ENCODE measurements around the gene COQ5.
"Not testable (repeated sequence)": the region's sequence is repeated elsewhere in the genome, so short reads cannot be mapped to it uniquely, and the experiment has no call there.

Gene COQ5

GRCh38 chr12:120522568-120522967 is 6.4 kb downstream of the COQ5 start:
- DNase-seq, result no peak

- DNase-seq, result not testable (repeated sequence)
Measured at GRCh38 chr12:120519324-120519723, 9.6 kb downstream of the COQ5 start.

- no peak for DNase-seq
Measured at GRCh38 chr12:120515496-120515895, 13.5 kb downstream of the COQ5 start.

- no peak for DNase-seq
Measured at GRCh38 chr12:120514002-120514401, 15.0 kb downstream of the COQ5 start.

GRCh38 chr12:120508537-120508936 is 20.4 kb downstream of the COQ5 start:
- DNase-seq, result no peak

GRCh38 chr12:120504587-120504986 is 24.4 kb downstream of the COQ5 start:
- DNase-seq, result no peak

DNA sequence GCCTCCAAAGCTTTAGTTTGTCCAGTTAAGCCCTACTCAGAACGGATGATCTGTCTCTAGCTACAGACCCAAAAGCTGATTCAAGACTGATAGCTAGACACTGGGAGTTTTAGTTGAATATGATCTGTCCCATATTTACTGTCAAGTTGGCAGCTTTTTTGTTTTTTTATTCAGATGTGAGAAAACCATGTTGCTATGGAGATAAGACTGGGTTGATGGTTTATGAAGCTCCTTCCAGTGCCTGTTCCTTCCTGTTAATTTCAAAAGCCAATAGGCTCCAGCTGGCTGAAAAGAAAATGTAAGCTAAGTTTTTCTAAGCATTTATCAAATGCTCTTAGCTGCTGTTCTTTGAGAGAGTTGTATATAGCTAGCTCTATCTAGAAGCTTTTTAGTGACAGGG is 28.4 kb downstream of the COQ5 start:
- DNase-seq, result no peak

DNA sequence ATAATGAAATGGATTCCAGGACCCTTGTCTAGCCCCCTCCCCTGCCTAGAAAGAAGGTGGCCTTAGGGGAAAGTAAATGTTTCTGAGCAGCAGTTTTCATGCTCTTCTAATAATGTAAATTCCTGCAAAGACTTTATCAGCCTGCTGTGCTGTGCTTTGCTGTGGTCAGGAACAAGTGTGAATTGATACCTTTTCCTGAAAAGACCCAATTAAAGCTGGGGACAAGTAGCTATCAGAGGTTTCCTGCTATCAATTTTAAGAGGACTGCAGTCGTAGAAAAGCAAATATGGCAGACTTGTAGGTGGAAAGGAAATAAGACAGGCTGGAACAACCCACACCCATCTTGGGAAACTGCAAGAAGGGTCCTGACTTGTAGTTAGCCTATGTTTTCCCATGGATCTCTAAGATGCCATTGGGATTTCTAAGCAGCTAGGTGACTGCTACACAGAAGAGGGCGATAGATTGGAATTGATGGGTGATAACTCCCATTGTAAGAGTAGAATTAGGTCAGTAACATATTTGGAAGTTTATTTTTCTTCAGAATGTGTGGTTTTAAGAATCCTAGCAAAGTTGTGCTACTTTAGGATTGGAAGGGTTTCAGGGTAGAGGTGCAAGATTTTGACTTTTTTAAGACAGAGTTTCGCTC is 30.0 kb downstream of the COQ5 start:
- no peak for DNase-seq

- no peak for DNase-seq
Measured at GRCh38 chr12:120497524-120498150, 31.3 kb downstream of the COQ5 start.

GRCh38 chr12:120496413-120497340 is 32.3 kb downstream of the COQ5 start:
- DNase-seq, result peak; percentile 40

DNA sequence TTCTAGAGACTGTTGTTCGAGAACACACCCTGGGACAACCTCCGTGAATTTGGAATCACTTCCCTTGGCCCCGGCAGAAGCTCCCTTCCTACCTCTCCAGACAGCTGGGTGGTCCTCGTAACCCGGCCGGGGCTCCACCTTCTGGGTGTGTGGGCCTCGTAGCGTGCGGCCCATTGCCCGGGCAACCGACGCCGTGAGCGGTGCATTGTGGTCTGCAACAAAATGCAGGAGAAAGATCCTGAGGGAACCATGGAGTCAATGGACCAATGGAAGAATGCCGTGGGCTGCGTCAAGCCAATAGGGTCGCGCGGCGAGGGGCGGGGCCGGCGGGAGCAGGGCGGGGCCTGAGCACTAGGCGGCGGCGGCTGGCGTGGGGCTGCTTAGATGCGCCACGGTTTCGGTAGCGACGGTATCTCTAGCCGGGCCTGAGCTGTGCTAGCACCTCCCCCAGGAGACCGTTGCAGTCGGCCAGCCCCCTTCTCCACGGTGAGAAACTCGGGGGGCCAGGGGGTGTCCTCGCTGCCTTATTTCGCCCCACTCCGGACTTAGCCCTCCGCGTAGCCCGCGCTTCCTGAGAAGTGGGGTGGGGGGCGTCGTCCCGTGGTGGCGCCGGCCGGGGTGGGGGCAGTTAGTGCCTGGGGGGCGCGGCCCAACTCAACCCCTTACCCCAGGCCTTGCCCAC is 33.1 kb downstream of the COQ5 start, which contains the start of gene DYNLL1:
DYNLL1 (plus strand) TSS at position 383 of the 682 bp plus-strand sequence. CDS start 309 bp downstream, outside the sequence.
- DNase-seq, result peak; percentile 96

DNA sequence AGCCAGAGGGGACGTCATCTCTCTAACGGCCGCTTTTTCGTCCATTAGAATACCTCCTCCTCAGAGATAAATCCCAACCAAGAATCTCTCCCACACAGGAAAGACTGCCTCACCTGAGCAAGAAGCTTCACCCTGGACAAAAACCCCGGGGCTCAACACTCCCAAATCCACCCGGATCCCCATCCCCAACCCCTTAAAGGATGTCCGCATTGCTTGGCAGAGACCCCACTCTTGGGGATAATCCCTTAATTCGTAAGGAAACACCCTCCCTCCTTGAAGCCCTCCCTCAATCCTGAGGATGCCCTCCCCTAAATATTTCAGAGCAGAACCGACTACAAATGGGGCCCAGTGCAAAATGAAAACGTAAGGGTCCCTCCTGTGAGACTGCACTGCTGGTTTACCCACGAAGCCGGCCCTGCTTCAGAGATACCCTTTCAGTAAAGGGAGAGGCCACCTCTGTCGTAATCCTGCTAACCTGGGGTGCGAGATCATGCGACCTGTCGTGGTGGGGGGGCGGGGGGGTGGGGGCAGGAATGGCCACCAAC is 33.7 kb downstream of the COQ5 start:
- DNase-seq, result no peak

DNA sequence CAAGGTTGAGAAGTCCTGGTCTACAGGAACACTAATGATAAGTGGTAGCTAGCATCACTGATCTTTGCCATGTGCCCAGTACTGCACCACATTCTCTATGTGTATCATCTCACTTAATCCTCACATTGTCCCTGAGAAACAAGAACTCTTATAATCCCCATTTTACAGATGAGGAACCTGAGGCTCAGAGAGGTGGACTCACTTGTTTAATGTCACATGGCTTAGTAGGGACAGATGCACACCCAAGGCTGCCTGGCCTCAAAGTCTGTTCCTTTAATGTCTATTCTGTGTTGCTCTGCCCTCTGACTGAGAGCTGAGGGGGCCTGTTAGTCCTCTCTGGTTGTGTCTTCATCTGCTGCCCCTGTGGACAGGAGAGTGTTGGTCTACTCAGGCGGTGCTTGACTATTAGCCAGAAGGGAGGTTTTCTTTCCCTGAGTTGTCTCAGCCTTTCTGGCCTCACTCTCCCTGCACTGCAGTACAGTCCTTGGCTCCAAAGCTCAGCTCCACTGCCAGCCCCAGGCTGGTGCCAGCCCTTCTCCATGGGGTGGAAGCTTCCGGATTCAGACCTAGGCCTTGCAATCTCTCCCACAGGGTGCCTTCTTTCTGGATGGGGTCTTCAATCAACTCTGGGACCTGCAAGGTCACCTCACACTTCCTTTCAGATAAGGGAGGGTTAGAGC is 38.0 kb downstream of the COQ5 start:
- no peak for DNase-seq

GRCh38 chr12:120490325-120490724 is 38.6 kb downstream of the COQ5 start:
- DNase-seq, result no peak

GRCh38 chr12:120489018-120489417 is 39.9 kb downstream of the COQ5 start:
- peak; percentile 53 for DNase-seq

DNA sequence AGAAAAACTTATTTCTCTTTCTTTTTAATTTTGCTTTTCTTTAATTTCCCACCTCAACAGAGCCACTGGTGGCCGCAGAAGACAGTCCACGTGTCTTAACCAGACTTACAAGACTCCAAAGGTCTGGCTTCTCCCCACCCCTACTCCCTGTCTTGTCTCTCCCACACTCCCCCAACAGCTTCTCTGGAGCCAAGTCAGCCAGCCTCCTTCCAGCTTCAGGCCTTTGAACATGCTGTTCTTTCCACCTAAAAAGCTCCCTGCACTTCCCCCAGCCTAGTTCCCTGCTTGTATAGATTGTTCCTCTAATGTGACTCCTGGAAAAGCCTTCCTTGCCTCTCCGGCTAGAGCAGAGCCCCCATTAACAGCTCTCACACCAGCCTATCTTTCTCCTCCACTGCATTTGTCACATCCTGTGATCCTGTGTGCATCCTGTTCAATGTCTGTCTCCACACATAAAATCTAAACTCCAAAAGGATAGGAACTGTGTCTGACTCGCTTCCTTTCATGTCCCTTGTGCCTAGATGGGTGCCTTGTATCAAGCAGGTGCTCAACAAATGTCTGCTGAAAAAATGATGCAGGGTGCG is 40.8 kb downstream of the COQ5 start:
- no peak for DNase-seq

DNA sequence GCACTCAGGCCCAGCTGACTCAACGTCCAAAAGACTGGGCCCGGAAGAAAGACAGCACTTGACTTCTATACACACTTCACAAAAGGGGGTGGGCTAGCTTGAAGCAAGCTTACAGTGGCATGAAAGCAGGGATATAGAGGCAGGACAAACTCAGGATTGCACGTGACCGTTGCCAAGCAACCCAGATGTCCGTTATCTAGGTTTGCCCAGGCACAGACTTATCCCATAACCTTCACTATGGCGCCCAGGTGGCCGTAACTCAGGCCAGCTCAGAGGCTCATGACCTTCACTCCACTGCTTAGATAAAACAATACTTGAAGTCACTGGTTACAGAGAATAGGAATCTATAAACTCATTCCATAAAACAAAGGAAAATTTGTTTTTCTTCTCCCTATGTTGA is 41.4 kb downstream of the COQ5 start:
- DNase-seq, result not testable (repeated sequence)

DNA sequence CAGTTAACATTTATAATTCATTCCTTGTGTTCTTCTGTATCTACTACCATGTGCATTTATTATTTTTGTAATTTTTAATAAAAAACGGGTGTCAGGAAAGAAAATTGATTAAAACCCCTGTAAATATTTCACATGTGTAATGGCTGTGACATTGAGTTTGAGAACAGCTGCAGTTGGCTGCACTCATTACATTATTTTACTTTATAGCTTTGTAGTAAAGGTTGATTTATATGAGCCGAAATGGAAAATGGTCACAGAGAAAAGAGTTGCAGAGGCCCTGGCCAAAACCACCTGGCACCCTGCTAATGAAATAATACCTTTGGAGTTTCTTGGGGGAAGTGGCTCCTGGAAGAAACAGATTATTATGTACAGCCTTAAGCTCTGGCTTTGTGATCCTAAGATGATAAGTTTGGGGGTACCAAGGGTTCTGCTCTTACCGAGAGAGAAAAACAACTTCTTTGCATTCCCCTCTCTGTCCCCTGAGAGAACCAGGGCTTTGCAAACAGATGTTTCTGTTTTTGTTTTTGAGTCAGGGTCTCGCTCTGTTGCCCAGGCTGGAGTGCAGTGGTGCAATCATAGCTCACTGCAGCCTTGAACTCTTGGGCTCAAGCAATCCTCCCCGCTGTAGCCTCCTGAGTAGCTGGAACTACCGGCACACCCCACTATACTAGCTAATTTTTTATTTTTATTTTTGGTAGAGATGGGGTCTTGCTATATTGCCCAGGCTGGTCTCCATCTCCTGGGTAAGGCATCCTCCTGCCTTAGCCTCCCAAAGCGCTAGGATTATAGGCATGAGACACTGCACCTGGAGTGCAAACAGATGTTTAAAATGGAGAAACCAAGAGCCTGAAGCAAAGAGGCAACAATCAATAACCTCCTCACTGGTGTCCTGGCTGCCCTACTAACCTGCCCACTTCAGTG is 42.7 kb downstream of the COQ5 start:
- no peak for DNase-seq

DNA sequence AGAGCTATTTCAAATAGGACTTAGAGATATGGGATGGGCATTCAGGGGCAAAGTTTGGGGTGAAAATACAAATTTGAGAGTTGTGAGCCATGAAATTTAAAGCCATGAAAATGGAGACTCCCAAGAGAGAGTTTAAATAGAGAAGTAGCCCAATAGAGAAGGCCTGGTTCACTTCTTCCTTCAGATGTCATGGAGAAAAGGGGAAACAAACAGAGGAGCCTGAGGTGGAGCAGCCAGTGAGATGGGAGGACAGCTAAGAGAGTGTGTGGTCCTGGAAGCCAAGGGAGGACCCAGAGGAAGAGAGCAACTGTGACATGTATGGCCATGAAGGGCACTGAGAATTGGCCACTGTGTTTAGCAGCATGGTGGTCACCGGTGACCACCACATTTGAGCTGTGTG is 45.3 kb downstream of the COQ5 start:
- DNase-seq, result no peak

GRCh38 chr12:120481022-120481767 is 47.8 kb downstream of the COQ5 start:
- no peak for DNase-seq

All from fibroblast of skin of right quadriceps (primary cell).